Activated CD4-positive, alpha-beta memory T cell treated with anti-CD3 and anti-CD28 coated beads, Interleukin-2, amount 10 ng/mL, durations not matched to agents 7 days and 5 days (primary cell): ENCODE results near the gene ODAD2. TPM values are rescaled to one million over a fixed set of nuclear protein-coding genes. Genes with fewer than 3 reads are reported as not detected.
"Not testable (repeated sequence)": the region's sequence is repeated elsewhere in the genome, so short reads cannot be mapped to it uniquely, and the experiment has no call there.

Source experiments
- CTCF ChIA-PET: fragments of 350-600 bp; sonication (Branson Sonifier 250); formaldehyde crosslinking; loops from one replicate; lab custom pipeline; 2021; ENCODE audit warnings: antibody characterized with exemption, inconsistent platforms; lab: Charles Lee
- POLR2A ChIA-PET: fragments of 350-600 bp; sonication (Branson Sonifier 250); formaldehyde crosslinking; loops from one replicate; lab custom pipeline; 2021; ENCODE audit warnings: antibody characterized with exemption; lab: Charles Lee
- DNase-seq: peaks from one replicate; pipeline ENCODE4 v3.0.0-alpha.2; 2020
- H3K27ac Mint-ChIP-seq: one replicate; pipeline ENCODE4 v1.8.0; 2021; ENCODE audit warnings: mild to moderate bottlenecking, mixed read lengths
- H3K27me3 Mint-ChIP-seq: one replicate; pipeline ENCODE4 v1.8.0; 2021; ENCODE audit warnings: mixed read lengths
- H3K36me3 Mint-ChIP-seq: one replicate; pipeline ENCODE4 v1.8.0; 2021; ENCODE audit warnings: low read depth, mixed read lengths
- H3K4me1 Mint-ChIP-seq: one replicate; pipeline ENCODE4 v1.8.0; 2021; ENCODE audit warnings: mixed read lengths
- H3K4me3 Mint-ChIP-seq: one replicate; pipeline ENCODE4 v1.8.0; 2021; ENCODE audit warnings: mild to moderate bottlenecking, mixed read lengths
- H3K9me3 Mint-ChIP-seq: one replicate; pipeline ENCODE4 v1.8.0; 2021; ENCODE audit warnings: mixed read lengths
- total RNA-seq, 2 experiments: library from RNA; stranded (reverse); gene quantifications; one replicate each; pipeline ENCODE4 v1.2.3, GENCODE V29; 2021

Gene ODAD2
- total RNA-seq, 2 experiments from 2014 or later, result not detected

DNA sequence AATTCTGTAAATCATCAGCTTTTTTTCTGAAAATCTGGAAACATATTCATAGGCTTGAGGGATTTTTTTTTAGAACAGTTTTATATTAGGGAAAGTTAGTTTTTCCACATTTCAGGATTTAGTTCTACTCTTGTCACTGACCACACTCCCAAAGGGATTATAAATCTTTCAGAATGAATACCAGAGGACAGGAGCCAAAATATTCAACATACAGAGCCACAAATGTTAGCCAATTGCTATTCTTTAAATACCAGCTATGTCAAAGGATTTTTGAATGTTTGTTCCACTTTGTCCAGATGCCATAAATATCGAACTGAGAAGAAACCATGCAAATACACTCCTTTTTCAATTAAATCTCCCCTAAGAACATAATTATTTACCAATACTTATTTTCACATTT, 50.7 kb downstream of the ODAD2 start:
- no peaks in the 10 kb centered on the region for H3K9me3 Mint-ChIP-seq
- H3K36me3 Mint-ChIP-seq, result no peaks in the 10 kb centered on the region
- no peak overlapping the region for H3K27ac Mint-ChIP-seq
- H3K27me3 Mint-ChIP-seq, result peaks cover 7% of the 10 kb centered on the region
- POLR2A ChIA-PET, result no interaction called here
- DNase-seq, result no peak
- H3K4me3 Mint-ChIP-seq, result no peak overlapping the region
- no peaks in the 10 kb centered on the region for H3K4me1 Mint-ChIP-seq
- CTCF ChIA-PET, result no interaction called here

DNA sequence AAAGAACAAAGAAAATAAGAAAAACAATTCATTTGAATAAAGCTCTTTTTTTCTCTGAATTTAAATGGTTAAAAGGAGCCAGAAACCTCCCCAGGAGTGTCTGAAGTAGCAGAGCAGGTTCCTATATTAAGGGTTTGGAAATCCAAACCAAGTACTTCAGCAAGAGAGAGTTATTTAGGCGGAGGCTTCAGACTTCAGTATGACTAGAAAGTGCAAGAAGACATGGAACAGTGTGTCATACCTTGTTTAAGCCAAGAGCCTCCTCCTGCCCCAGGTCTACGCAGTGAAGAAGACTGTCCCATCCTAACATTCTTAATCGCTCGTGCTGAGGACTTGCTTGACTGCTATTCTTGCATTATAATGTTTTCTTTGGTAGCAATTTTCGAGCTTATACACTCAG, 51.3 kb downstream of the ODAD2 start:
- no peaks in the 10 kb centered on the region for H3K9me3 Mint-ChIP-seq
- H3K27ac Mint-ChIP-seq, result no peak overlapping the region
- H3K36me3 Mint-ChIP-seq, result no peaks in the 10 kb centered on the region
- H3K4me1 Mint-ChIP-seq, result no peaks in the 10 kb centered on the region
- H3K4me3 Mint-ChIP-seq, result no peak overlapping the region
- H3K27me3 Mint-ChIP-seq, result peaks cover 7% of the 10 kb centered on the region
- ChIA-PET POLR2A (no interaction called here), CTCF (no interaction called here)
- no peak for DNase-seq

DNA sequence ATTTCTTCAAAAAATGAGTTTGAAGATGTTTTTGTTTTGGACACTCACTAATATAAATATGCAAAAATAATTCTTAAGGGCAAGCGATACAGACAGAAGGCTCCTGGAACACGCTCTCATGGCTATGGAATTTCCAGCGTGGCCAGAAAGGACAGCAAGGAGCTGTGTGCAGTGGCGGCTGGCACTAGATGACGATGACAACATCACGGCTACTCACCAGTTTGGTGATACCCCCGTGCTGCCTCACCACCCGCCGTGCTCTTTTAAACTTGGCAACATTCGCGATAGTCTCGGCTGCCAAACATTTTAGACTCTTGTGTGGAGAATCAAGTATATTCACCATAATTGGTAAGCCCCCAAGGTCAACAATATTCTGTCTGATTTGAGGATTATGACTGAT, 54.9 kb downstream of the ODAD2 start:
- Mint-ChIP-seq H3K27ac (no peak overlapping the region), H3K4me1 (no peaks in the 10 kb centered on the region), H3K4me3 (no peak overlapping the region), H3K9me3 (no peaks in the 10 kb centered on the region), H3K27me3 (peaks cover 7% of the 10 kb centered on the region), H3K36me3 (no peaks in the 10 kb centered on the region)
- DNase-seq, result no peak
- POLR2A ChIA-PET, result no interaction called here
- CTCF ChIA-PET, result no interaction called here

DNA sequence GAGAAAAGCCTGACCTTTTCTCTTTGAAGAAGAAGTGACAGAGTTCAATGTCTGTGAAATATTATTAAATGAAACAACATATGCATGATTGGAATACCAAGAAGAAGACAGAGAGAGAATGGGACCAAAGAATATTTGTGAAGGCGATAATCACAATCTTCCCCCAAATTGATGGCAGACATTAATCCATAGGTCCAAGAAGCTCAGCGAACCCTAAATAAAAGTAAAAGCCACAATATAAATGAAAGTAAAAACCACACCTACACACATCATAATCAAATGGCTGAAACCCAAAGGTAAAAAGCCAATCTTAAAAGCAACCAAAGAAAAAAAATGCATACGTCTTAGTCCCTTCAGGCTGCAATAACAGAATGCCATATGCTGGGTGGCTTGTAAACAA, 84.0 kb downstream of the ODAD2 start:
- Mint-ChIP-seq H3K36me3 (no peaks in the 10 kb centered on the region), H3K9me3 (no peaks in the 10 kb centered on the region), H3K27me3 (no peaks in the 10 kb centered on the region), H3K4me1 (no peaks in the 10 kb centered on the region), H3K4me3 (no peak overlapping the region), H3K27ac (no peak overlapping the region)
- ChIA-PET CTCF (no interaction called here), POLR2A (no interaction called here)
- DNase-seq, result no peak

DNA sequence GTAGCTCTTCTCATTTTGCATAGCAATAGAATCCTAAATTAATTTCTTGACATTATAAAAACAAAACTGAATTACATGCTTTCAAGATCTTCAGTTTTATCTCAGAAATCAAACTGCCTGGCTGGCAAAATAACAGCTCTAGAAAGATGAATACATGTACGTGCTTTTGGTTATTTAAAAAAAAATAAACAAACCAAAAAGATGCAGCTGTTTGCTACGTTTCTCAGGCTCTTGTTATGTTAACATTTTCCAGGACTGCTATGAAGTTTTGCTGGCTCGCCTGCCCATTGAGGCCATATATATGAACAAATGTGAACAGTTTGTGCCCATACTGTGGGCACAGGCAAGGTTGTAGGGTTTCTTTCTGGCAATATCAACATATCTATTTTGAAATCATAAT, 86.6 kb downstream of the ODAD2 start:
- H3K4me1 Mint-ChIP-seq, result no peaks in the 10 kb centered on the region
- ChIA-PET POLR2A (no interaction called here), CTCF (no interaction called here)
- H3K27me3 Mint-ChIP-seq, result no peaks in the 10 kb centered on the region
- H3K9me3 Mint-ChIP-seq, result no peaks in the 10 kb centered on the region
- no peak for DNase-seq
- H3K4me3 Mint-ChIP-seq, result no peak overlapping the region
- no peaks in the 10 kb centered on the region for H3K36me3 Mint-ChIP-seq
- no peak overlapping the region for H3K27ac Mint-ChIP-seq

DNA sequence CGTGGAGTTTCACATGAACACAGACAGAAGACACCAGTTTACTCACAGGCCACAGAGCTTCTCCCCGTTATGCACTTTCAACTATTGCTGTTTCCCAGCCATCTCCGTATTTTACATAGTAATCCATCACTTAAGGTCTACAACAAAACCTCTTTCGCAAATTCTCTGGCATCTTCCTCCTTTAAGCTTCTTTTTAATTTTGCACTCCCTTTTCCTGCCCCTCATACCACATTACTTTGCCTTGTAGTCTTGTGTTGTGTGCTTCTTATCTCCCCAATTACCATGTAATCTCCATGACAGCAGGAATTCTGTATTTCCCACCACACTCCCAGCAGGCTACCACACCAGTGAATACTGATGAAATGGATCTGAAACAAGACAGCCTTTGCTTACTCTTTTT, 87.3 kb downstream of the ODAD2 start:
- DNase-seq, result no peak
- Mint-ChIP-seq H3K27me3 (no peaks in the 10 kb centered on the region), H3K27ac (no peak overlapping the region), H3K36me3 (no peaks in the 10 kb centered on the region), H3K4me1 (no peaks in the 10 kb centered on the region), H3K9me3 (no peaks in the 10 kb centered on the region), H3K4me3 (no peak overlapping the region)
- CTCF ChIA-PET, result no interaction called here
- POLR2A ChIA-PET, result no interaction called here

DNA sequence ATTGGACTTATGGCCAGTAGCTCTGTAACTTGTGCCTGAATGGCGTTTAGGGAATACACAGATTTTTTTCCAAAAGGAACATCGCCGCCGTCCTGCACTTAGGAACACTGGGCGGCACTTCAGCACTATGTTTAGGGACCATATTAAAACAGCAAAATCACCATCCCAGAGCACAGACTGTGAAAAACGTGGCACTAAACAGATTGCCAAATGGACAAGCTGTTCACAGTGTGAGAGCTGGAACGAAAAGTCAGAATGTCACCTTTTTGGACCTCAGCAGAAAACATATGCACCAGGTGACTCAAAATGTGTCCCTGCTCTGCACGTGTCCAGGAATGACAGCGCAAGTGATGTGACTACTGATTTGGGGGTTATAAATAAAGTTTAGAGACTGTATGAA, 87.9 kb downstream of the ODAD2 start:
- Mint-ChIP-seq H3K4me3 (no peak overlapping the region), H3K9me3 (no peaks in the 10 kb centered on the region), H3K36me3 (no peaks in the 10 kb centered on the region), H3K27ac (no peak overlapping the region), H3K27me3 (no peaks in the 10 kb centered on the region), H3K4me1 (no peaks in the 10 kb centered on the region)
- CTCF ChIA-PET, result no interaction called here
- POLR2A ChIA-PET, result no interaction called here
- DNase-seq, result no peak

DNA sequence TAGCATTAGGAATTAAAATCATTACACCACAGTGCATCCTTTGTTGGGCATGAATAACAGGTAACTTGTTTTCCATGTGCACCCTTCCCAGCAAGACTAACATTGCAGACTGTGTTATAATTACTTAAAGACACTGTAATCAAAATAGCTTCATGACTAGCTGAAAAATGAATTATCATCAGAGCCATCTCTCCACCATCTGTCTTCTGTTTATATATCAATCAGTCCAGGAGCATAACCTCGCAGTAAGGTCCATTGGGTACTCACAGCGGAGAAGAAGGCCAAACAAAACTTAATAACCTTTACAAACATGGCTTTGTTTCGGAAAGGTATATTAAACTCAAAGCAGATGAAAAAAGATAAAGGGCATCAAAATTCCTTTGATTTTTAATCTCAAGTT, 90.6 kb downstream of the ODAD2 start:
- DNase-seq, result no peak
- Mint-ChIP-seq H3K36me3 (no peaks in the 10 kb centered on the region), H3K4me3 (no peak overlapping the region), H3K9me3 (peaks cover 2% of the 10 kb centered on the region), H3K4me1 (no peaks in the 10 kb centered on the region), H3K27ac (no peak overlapping the region), H3K27me3 (no peaks in the 10 kb centered on the region)
- ChIA-PET CTCF (no interaction called here), POLR2A (no interaction called here)

DNA sequence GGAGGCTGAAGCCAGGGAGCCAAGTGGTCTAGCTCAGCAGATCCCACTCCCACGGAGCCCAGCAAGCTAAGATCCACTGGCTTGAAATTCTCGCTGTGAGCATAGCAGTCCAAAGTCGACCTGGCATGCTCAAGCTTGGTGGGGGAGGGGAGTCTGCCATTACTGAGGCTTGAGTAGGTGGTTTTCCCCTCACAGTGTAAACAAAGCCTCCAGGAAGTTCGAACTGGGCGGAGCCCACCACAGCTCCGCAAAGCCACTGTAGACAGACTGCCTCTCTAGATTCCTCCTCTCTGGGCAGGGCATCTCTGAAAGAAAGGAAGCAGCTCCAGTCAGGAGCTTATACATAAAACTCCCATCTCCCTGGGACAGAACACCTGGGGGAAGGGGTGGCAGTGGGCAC, 99.4 kb downstream of the ODAD2 start:
- H3K9me3 Mint-ChIP-seq, H3K27me3 Mint-ChIP-seq, H3K36me3 Mint-ChIP-seq, POLR2A ChIA-PET, CTCF ChIA-PET, H3K27ac Mint-ChIP-seq, H3K4me3 Mint-ChIP-seq: not testable (repeated sequence)
- peak; percentile 54 for DNase-seq
- peaks cover 14% of the 10 kb centered on the region for H3K4me1 Mint-ChIP-seq

DNA sequence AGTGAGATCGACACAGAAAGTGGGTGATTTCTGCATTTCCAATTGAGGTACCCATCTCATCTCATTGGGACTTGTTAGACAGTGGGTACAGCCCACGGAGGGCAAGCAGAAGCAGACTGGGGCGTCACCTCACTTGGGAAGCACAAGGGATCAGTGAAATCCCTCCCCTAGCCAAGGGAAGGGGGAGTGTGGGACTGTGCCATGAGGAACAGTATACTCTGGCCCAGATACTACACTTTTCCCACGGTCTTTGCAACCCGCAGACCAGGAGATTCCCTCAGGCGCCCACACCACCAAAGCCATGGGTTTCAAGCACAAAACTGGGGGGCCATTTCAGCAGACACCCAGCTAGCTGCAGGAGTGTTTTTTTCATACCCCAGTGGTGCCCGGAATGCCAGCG, 99.8 kb downstream of the ODAD2 start:
- Mint-ChIP-seq H3K4me3 (no peak overlapping the region), H3K9me3 (peaks cover 8% of the 10 kb centered on the region), H3K27me3 (peaks cover 4% of the 10 kb centered on the region), H3K4me1 (peaks cover 14% of the 10 kb centered on the region), H3K36me3 (no peaks in the 10 kb centered on the region), H3K27ac (no peak overlapping the region)
- CTCF ChIA-PET, result no interaction called here
- DNase-seq, result no peak
- POLR2A ChIA-PET, result no interaction called here

DNA sequence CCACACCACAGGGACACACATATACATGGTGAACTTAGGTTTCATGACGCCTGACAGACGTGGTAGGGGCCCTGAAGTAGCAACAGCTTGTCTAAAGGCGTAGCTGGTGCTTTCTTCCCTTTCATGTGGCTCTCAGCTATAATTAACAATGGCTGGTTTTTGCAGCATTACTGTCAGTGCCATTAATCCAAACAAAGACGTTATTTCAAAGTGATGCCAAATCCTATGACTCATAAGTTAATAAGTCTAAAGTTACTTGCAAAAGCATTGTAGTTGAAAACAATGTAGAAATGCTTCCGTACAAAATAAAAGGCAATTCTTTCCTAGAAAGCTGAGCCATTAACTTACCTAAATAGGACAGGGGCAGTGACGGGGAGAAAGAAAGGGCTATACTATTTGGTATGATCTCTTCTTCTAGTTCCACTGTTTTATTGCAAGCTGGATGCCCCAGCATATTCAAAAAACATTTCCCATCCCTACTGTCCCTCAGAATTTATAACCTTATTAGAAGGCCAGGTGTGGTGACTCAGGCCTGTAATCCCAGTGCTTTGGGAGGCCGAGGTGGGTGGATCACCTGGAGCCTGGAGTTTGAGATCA, 105.4 kb downstream of the ODAD2 start:
- POLR2A ChIA-PET, result no interaction called here
- CTCF ChIA-PET, result no interaction called here
- no peaks in the 10 kb centered on the region for H3K36me3 Mint-ChIP-seq

DNA sequence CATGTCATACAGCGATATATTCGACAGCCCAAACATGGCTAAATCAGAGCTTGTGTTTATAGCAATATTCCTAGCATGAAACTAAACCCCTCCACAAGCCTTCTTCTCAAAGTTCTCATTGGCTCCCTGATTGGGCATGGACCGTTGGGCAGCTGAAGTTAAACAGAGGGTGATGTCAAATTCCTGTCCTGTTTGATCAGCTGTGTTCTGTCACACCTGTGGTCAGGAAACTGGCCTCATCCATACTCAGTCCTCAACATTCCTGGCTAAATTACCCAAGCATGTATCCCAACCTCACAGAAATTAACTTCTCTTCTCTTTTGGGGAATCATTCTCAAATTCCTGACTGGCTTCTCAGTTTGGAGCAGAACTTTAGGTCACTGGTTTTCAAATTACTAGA, 107.9 kb downstream of the ODAD2 start:
- ChIA-PET POLR2A (no interaction called here), CTCF (no interaction called here)
- H3K4me3 Mint-ChIP-seq, result no peak overlapping the region
- no peak for DNase-seq
- no peaks in the 10 kb centered on the region for H3K36me3 Mint-ChIP-seq
- H3K27me3 Mint-ChIP-seq, result peaks cover 2% of the 10 kb centered on the region
- no peaks in the 10 kb centered on the region for H3K9me3 Mint-ChIP-seq
- H3K27ac Mint-ChIP-seq, result no peak overlapping the region
- H3K4me1 Mint-ChIP-seq, result no peaks in the 10 kb centered on the region

More for the DNA sequence above, 105.4 kb downstream of the ODAD2 start:
- H3K4me3 Mint-ChIP-seq, result no peak overlapping the region
- DNase-seq, result no peak
- no peaks in the 10 kb centered on the region for H3K4me1 Mint-ChIP-seq
- H3K9me3 Mint-ChIP-seq, result no peaks in the 10 kb centered on the region
- H3K27me3 Mint-ChIP-seq, result peaks cover 2% of the 10 kb centered on the region
- H3K27ac Mint-ChIP-seq, result no peak overlapping the region

DNA sequence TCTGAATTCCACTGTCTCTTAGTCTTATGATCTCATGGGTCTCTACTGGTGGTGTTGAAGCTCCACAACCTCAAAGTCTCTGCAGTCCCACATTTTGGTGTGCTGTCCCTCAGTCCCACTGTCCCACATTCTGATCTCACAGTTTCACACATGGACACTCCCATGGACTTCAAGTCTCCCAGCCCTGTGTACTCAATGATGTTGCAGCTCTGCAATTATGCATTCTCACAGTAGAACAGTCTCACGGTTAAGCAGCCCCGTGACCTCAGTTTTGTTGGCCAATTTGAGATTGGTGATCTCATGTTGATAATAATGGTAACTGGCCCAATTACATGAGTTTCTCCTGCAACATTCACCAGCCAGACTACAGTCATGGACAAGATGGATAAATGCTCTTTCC, 109.4 kb downstream of the ODAD2 start:
- Mint-ChIP-seq H3K27ac (no peak overlapping the region), H3K9me3 (no peaks in the 10 kb centered on the region), H3K36me3 (no peaks in the 10 kb centered on the region), H3K4me1 (peaks cover 1% of the 10 kb centered on the region), H3K4me3 (no peak overlapping the region), H3K27me3 (peaks cover 2% of the 10 kb centered on the region)
- CTCF ChIA-PET, result no interaction called here
- POLR2A ChIA-PET, result no interaction called here
- no peak for DNase-seq

DNA sequence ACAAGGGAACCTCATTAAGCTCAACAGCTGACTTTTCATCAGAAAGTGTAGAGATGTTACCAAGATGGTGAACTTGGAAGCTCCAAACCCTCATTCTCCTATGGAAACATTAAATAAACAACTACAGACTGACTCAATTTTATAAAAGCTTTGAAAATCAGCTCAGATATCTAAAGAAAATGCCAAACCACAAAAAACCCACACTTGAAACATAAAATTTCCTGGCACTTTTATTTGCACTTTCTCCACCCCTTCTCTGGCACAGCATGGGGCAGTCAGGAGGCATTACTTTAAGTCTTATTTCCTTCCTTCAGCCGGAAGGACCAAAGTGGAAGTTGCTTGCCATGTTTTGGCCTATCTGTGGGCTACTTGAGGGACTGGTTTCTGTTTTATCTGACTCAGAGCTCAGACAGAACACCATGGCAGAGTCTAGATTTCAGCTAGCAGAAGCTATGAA, 114.7 kb downstream of the ODAD2 start:
- Mint-ChIP-seq H3K4me3 (no peak overlapping the region), H3K9me3 (no peaks in the 10 kb centered on the region)

More for the DNA sequence above, 114.7 kb downstream of the ODAD2 start:
- H3K36me3 Mint-ChIP-seq, result no peaks in the 10 kb centered on the region
- H3K4me1 Mint-ChIP-seq, result peaks cover 6% of the 10 kb centered on the region
- no peak overlapping the region for H3K27ac Mint-ChIP-seq
- POLR2A ChIA-PET, result no interaction called here
- no peaks in the 10 kb centered on the region for H3K27me3 Mint-ChIP-seq
- DNase-seq, result no peak
- CTCF ChIA-PET, result no interaction called here
